ENCODE data around the gene ZNF627.
"Not testable (repeated sequence)": the region's sequence is repeated elsewhere in the genome, so short reads cannot be mapped to it uniquely, and the experiment has no call there.

Gene ZNF627

DNA sequence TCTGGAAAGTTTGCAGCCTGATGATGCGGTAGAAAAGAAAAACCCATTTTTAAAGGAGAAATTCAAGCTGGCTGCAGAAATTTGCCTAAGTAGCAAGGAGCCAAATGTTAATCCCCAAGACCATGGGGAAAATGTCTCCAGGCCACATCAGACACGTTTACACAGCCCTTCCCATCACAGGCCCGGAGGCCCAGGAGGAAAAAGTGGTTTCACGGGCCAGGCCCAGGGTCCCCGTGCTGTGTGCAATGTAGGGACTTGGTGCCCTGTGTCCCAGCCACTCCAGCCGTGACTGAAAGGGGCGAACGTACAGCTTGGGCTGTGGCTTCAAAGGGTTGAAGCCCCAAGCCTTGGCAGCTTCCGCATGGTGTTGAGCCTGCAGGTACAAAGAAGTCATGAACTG, 35.9 kb downstream of the ZNF627 start:
- no peak for DNase-seq

DNA sequence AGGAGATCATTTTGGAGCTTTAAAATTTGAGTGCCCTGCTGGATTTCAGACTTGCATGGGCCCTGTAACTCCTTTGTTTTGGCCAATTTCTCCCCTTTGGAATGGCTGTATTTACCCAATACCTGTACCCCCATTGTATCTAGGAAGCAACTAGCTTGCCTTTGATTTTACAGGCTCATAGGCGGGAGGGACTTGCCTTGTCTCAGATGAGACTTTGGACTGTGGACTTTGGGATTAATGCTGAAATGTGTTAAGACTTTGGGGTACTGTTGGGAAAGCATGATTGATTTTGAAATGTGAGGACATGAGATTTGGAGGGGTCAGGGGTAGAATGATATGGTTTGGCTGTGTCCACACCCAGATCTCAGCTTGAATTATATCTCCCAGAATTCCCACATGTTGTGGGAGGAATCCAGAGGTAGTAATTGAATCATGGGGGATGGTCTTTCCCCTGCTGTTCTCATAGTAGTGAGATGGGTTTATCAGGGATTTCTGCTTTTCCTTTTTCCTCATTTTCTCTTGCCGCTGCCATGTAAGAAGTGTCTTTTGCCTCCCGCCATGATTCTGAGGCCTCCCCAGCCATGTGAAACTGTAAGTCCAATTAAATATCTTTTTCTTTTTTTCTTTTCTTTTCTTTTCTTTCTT, 36.9 kb downstream of the ZNF627 start:
- not testable (repeated sequence) for DNase-seq

DNA sequence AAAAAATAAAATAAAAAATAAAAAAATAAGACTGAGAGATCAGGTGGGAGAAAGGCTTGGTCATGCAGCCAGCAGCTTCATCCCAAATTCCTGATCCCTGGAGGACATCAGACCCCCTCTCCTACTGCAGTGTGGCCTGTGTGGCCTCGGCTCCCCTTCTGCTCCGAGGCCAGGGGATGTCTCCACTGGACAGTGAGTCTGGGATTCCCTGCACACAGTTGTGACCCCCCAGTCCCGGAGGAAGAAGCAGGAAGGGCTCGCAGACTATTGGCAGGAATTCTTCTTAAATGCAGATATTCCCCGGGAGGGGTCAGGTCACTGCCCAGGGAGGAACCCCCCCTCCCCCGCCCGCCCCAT, 41.9 kb downstream of the ZNF627 start:
- no peak for DNase-seq

DNA sequence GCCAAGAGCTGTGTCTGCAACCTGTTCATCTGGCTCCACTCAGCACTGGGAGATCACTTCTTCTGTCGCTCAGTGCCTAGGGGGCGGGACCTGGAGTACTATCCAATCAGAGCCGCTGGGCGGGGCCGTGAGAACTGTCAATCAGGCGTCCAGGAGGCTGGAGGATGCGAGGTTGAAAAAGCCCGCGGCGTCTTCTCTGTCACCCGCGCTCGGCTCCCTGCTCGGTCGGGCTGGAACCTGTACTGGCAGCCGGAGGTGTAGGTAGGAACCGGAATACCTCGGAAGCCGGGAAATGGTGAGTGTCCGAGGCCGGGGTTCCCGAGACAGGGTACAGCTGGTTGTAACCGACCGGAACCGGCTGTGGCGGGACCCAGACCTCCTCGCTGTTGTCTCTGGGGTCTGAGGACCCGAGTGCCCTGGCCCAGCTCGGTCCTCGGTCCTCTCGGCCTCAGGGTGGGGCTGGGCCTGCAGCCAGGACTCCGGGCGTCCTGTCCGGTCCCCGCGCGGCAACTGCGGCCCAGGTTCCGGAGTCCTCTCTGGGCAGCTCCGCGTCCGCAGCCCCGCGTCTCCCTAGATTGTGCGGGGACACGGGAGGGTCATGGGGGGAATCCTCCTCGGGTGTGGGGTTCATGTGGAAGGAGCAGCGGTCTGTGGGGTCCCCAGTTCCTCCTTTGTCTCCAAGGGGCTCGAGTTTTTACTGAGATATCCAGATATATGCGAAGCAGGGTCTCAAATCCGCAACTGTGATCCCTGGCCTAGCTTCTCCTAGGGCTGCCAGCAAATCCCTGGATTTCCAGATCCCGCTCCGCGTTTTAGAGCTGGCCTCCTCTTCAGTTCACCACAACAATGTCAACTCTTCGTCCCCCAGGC, 42.6 kb downstream of the ZNF627 start:
- peak; percentile 79 for DNase-seq

DNA sequence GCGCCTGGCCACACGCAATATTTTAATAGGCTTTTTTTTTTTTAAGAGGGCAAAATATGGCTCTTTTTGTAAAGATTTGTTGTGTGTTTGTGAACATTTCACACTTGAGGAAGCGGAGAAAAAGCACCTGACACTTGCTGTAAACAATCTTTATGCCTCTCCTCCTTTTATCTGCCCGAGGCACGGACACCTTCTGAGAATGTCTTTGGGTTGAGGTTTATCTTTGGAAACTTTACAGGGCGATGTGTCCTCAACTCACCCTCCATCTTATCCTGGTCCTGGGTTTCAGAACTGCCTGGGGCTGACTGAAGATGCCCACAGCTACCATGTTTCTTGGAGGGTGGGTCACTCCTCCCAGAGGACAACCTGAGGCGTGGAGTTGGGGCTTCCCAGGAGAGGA, 44.0 kb downstream of the ZNF627 start:
- DNase-seq: no peak

DNA sequence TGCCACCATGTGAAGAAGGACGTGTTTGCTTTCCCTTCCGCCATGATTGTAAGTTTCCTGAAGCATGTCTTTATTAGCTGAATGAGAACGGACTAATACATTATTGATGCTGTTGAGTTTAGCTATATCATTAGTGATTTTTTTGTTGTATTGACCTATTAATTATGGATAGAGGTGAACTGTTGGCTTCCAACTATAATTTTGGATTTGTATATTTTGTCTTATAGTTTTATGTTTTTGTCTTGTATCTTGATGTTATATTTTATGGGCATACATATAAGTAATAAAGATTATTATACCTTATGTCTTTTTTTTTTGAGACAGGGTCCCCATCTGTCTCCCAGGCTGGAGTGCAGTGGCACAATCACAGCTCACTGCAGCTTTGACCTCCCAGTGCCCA, 45.6 kb downstream of the ZNF627 start:
- no peak for DNase-seq

DNA sequence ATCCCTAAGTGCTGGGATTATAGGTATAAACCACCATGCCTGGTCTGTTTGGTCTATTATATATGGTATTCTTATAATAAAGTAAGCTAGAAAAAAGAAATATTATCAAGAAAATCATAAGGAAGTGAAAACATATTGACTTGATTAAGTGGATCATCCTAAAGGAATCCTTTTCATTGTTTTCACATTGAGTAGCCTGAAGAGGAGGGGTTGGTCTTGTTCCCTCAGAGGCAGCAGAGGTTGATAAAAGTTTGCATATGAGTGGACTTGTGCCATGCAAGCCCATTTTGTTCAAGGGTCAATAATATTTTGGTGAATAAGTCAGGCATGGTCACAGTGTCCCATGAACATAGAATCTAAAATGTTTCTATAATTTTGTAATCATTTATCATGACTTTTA, 52.7 kb downstream of the ZNF627 start:
- DNase-seq: no peak

DNA sequence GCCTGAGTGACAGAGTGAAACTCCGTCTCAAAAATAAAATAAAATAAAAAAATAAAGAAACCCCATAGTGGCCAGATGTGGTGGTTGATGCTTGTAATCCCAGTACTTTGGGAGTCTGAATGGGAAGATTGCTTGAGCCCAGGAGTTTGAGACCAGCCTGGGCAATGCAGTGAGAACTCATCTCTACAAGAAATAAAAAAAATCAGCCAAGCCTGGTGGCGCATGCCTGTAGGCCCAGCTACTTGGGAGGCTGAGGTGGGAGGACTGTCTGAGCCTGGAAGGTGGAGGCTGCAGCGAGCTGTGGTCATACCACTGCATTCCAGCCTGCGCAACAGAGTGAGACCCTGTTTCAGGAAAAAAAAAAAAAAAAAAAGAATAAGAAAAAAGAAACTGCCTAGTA, 53.8 kb downstream of the ZNF627 start:
- DNase-seq: no peak

DNA sequence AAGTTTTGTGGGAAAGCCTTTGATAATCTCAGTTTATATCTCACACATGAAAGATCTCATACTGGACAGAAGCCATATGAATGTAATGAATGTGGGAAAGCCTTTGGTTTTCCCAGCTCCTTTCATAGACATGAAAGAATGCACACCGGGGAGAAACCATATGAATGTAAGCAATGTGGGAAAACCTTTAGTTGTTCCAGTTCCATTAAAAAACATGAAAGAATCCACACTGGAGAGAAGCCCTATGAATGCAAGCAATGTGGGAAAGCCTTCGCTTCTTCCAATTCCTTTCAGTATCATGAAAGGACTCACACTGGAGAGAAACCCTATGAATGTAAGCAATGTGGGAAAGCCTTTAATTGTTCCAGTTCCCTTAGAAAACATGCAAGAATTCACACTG, 54.8 kb downstream of the ZNF627 start:
- no peak for DNase-seq

DNA sequence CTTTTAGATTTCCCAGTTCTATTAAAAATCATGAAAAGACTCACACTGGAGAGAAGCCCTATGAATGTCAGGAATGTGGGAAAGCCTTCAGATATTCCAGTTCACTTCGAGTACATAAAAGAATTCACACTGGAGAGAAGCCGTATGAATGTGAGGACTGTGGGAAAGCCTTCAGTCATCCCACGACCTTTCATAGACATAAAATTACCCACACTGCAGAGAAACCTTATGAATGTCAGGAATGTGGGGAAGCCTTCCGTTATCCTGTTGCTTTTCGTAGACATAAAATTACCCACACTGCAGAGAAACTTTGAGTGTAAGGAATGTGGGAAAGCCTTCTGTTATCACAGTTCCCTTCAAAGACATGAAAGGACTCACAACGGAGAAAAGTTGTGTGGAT, 55.2 kb downstream of the ZNF627 start:
- no peak for DNase-seq

DNA sequence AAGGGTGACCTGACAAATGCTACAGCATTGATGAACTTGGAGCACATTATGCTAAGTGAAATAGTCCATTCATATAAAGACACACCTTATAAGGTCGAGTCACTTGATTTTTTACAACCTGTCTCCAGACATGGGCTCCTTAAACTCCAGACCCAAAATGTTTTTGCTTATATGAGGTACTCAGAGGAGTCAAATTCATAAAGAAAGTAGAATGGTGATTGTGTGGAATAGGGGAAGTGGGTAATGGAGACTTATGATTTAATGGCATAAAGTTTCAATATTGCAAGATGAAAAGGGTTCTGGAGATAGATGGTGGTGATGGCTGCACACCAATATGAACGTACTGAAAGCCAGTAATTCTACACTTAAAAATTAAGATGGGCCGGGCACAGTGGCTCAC, 59.3 kb downstream of the ZNF627 start:
- DNase-seq: no peak

DNA sequence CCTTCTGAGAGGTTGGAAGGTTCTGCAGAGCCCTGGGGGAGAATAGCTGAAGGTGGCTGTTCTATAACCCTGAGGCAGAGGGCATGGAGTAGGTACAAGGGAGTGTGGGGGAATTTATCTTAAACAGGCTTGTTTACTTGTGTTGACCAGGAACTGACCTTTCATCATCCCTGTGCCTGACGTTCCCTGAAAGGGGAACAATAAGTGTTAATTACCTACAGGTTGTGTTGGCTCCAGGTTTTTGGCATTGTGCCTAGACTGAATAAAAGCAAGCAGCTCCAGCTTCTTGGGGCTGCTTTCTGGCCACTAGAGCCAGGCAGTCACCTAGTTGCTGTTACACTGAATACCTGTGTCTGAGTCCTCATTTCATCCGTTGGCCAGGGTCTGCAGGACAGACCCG, 60.0 kb downstream of the ZNF627 start:
- DNase-seq: no peak

DNA sequence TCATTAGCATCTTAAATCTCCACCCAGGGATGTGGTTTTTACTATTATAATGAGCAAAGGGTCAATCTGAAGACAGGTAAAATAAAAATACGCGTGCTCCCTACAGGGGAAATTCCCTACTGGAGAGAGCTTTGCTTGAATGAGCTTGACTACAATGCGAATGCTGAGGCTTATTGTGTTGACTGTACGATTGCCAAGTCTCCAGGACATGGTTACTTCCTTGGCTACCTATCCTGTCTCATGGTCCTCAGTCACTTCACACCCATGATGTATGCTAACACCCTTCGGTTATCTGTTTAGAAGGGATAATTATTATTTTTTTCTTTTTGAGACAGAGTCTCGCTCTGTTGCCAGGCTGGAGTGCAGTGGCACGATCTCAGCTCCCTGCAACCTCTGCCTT, 61.7 kb downstream of the ZNF627 start:
- DNase-seq: no peak

DNA sequence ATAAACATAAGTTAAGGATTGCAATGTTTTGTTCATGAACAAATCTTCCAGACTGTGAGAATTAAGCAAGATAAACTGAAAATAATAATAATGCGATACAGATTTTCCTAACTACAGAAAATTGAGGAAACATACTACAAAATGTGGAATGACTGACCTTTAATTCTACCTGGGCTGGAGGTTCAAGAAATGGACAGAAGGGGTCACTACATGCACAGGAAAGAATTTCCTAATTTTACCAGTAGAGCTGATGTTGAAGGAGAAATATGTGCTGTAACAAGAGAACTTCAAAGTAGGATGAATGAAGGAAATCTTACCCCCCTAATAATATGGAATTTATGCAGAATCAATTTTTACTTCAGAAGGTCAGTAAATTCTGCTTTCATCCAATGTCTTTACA, 62.3 kb downstream of the ZNF627 start:
- DNase-seq: no peak

DNA sequence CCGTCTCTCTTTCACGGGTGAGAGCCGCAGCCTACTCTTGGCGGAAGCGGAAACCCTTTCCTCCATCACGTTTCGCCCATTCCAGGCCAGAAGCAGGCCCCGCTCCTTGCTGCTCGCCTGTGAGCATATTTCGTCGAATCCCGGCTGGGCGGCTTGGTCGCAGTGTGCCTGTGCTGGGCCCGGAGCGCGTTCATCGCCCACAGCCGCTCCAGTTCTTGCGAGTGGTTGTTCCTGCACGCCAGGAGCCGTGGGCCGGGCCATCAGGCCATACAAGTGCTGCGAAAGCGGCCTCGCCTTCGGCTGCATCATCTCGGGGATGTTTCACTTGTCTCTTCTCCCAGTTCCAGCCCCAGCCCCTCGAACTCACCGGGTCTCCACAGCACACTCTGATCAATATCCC, 65.0 kb downstream of the ZNF627 start:
- DNase-seq: no peak

DNA sequence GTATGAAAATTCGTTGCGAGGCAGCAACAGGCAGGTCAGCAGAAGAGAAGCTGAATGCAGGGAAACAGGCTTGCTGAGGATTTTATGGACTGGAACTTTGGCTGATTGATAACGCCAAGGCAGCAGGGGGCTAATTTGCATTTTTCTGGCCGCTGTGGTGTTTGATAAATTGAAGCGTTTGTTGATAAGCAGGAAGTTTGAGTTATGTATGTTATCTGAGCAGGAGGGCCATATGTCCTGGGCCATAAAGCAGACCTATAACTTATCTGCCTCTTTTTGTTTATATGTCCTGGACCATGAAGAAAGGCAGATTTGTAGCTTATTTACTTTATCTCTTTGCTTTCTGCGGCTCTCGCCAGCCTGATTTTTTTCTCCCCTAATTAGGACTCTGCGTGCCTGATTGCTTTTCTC, 65.9 kb downstream of the ZNF627 start:
- no peak for DNase-seq

Measured in effector CD8-positive, alpha-beta T cell (primary cell).